ENCODE data around the gene UNC5C. TPM values are rescaled to one million over a fixed set of nuclear protein-coding genes. Genes with fewer than 3 reads are reported as not detected.

UNC5C gene
- total and polyA plus RNA-seq, 8 donors: 0.13 to 14.3 (median 2.0) TPM

- TF ChIP-seq CTCF (IDR thresholded peaks at IDR 0.05) (no peak), POLR2A (IDR thresholded peaks at IDR 0.05) (no peak), POLR2AphosphoS5 (IDR thresholded peaks at IDR 0.05) (no peak), EP300 (IDR thresholded peaks at IDR 0.05) (no peak)
Observed at GRCh38 chr4:95188701-95189370, 359.9 kb downstream of the UNC5C start.

GRCh38 chr4:95186666-95187065 is 362.1 kb downstream of the UNC5C start:
- Histone ChIP-seq H3K9me3 (no peaks in the 10 kb centered on the region), H3K4me3 (no peak overlapping the region), H3K4me1 (no peaks in the 10 kb centered on the region), H3K36me3 (no peaks in the 10 kb centered on the region), H3K27me3 (no peaks in the 10 kb centered on the region), H3K27ac (no peak overlapping the region)
- DNase-seq: no peak
- no peak for TF ChIP-seq EP300 (IDR thresholded peaks at IDR 0.05)
- no peak for TF ChIP-seq CTCF (IDR thresholded peaks at IDR 0.05)
- TF ChIP-seq POLR2AphosphoS5 (IDR thresholded peaks at IDR 0.05): no peak
- TF ChIP-seq POLR2A (IDR thresholded peaks at IDR 0.05): no peak
- intact Hi-C loops (cut with DNase I; ENCODE audit: low total_unique reads): no loop called here
- WGBS, 5 donors: 85 to 92% (median 89%) methylated on average over 8 of the region's 8 CpGs

More at GRCh38 chr4:95188701-95189370, 359.9 kb downstream of the UNC5C start:
- WGBS, 5 donors: 72 to 75% (median 74%) methylated on average over 5 of the region's 5 CpGs
- Histone ChIP-seq H3K27me3 (peaks cover 0 to 8% (median 0%) of the 10 kb centered on the region in 3 donors), H3K9me3 (no peaks in the 10 kb centered on the region), H3K36me3 (no peaks in the 10 kb centered on the region), H3K27ac (no peak overlapping the region), H3K4me1 (no peaks in the 10 kb centered on the region), H3K4me3 (no peak overlapping the region)
- intact Hi-C loops (cut with DNase I; ENCODE audit: low total_unique reads): no loop called here
- DNase-seq: no peak

- H3K27ac ChIP-seq: no peak overlapping the region
- DNase-seq: no peak
- H3K4me1 ChIP-seq: no peaks in the 10 kb centered on the region
- no peak overlapping the region for H3K4me3 ChIP-seq
- intact Hi-C loops (cut with DNase I; ENCODE audit: low total_unique reads): no loop called here
- no peak for TF ChIP-seq EP300 (IDR thresholded peaks at IDR 0.05)
- TF ChIP-seq CTCF (IDR thresholded peaks at IDR 0.05): no peak
- no peak for TF ChIP-seq POLR2AphosphoS5 (IDR thresholded peaks at IDR 0.05)
- TF ChIP-seq POLR2A (IDR thresholded peaks at IDR 0.05): no peak
- 42 to 62% (median 46%) methylated on average over 5 of the region's 5 CpGs for WGBS, 5 donors
- H3K9me3 ChIP-seq: no peaks in the 10 kb centered on the region
- H3K36me3 ChIP-seq: no peaks in the 10 kb centered on the region
- no peaks in the 10 kb centered on the region for H3K27me3 ChIP-seq
Observed at GRCh38 chr4:95183656-95184408, 364.9 kb downstream of the UNC5C start.

- Histone ChIP-seq H3K27ac (no peak overlapping the region), H3K4me3 (no peak overlapping the region), H3K36me3 (peaks cover 0 to 10% (median 0%) of the 10 kb centered on the region in 4 donors), H3K9me3 (no peaks in the 10 kb centered on the region), H3K4me1 (no peaks in the 10 kb centered on the region), H3K27me3 (no peaks in the 10 kb centered on the region)
- intact Hi-C loops (cut with DNase I; ENCODE audit: low total_unique reads): no loop called here
- no peak for DNase-seq
- TF ChIP-seq EP300 (IDR thresholded peaks at IDR 0.05) (no peak), POLR2AphosphoS5 (IDR thresholded peaks at IDR 0.05) (no peak), CTCF (IDR thresholded peaks at IDR 0.05) (no peak), POLR2A (IDR thresholded peaks at IDR 0.05) (no peak)
- WGBS, 5 donors: 23 to 34% (median 33%) methylated on average over 2 of the region's 2 CpGs
Observed at GRCh38 chr4:95181996-95182306, 366.8 kb downstream of the UNC5C start.
